ENCODE data around the gene HNRNPM. TPM values are rescaled to one million over a fixed set of nuclear protein-coding genes. Genes with fewer than 3 reads are reported as not detected.

HNRNPM gene
- total RNA-seq, 1 experiment from 2014 or later: 468 TPM

GRCh38 chr19:8504919-8505318 lies 60.1 kb downstream of the HNRNPM start:
- Histone ChIP-seq H2BK120ac (ENCODE audit: low read depth, low read length, poor library complexity, severe bottlenecking) (no peak overlapping the region), H3K56ac (ENCODE audit: insufficient read length, low read depth, low read length) (no peak overlapping the region), H4K91ac (ENCODE audit: insufficient read length, low read depth, low read length) (no peak overlapping the region), H3K79me2 (ENCODE audit: insufficient read depth, low read length) (no peaks in the 10 kb centered on the region), H3T11ph (ENCODE audit: low read length) (no peak overlapping the region), H3K18ac (ENCODE audit: insufficient read length, low read depth, low read length) (no peak overlapping the region), H3K23me2 (ENCODE audit: insufficient read length, low read depth, low read length, poor library complexity, severe bottlenecking) (peaks cover 5% of the 10 kb centered on the region), H2AFZ (ENCODE audit: low read length) (no peak overlapping the region), H3K23ac (ENCODE audit: insufficient read length, low read depth, low read length) (no peak overlapping the region), H3K4me2 (ENCODE audit: insufficient read depth, insufficient read length, low read length) (no peak overlapping the region), H3K9me3 (ENCODE audit: control insufficient read depth, low read depth, low read length) (no peaks in the 10 kb centered on the region), H3K27me3 (ENCODE audit: insufficient read depth, low read length) (no peaks in the 10 kb centered on the region), H2BK5ac (ENCODE audit: insufficient read length, low read length) (no peak overlapping the region), H3K14ac (ENCODE audit: insufficient read depth, low read length) (no peak overlapping the region), H3K4me1 (ENCODE audit: insufficient read depth, low read length) (no peaks in the 10 kb centered on the region), H2BK12ac (ENCODE audit: insufficient read length, low read depth, low read length) (no peak overlapping the region), H3K9ac (ENCODE audit: extremely low read depth, insufficient read length, low read length) (no peak overlapping the region), H3K4ac (ENCODE audit: low read depth, low read length) (no peak overlapping the region), H2BK20ac (ENCODE audit: low read depth, low read length, poor library complexity, severe bottlenecking) (no peak overlapping the region), H2BK15ac (ENCODE audit: low read depth, low read length) (no peak overlapping the region), H4K8ac (replicated peaks; ENCODE audit: insufficient read length, low read depth, low read length) (no peak overlapping the region), H3K27ac (ENCODE audit: insufficient read length, low read depth, low read length) (no peak overlapping the region), H3K79me1 (ENCODE audit: insufficient read depth, low read depth, low read length, poor library complexity, severe bottlenecking) (no peaks in the 10 kb centered on the region), H4K5ac (ENCODE audit: insufficient read length, low read depth, low read length) (no peak overlapping the region), H4K20me1 (ENCODE audit: control insufficient read depth, insufficient read depth, insufficient read length) (no peaks in the 10 kb centered on the region), H2AK5ac (ENCODE audit: insufficient read length, low read length) (no peak overlapping the region)
- Mint-ChIP-seq H3K36me3 (ENCODE audit: insufficient read depth in 1 of 3, low read depth in 3 of 3) (peaks cover 0 to 3% (median 0%) of the 10 kb centered on the region in 3 experiments; a peak in 3 of 7 replicates), H3K4me1 (peaks cover 13 to 26% of the 10 kb centered on the region in 2 experiments), H3K27ac (peak overlapping the region in 1 of 3 experiments; percentile 85; a peak in 1 of 7 replicates), H3K27me3 (ENCODE audit: low read depth) (peaks cover 3% of the 10 kb centered on the region), H3K4me3 (peak overlapping the region; percentile 56 to 73), H3K9me3 (no peaks in the 10 kb centered on the region)
- no peak for DNase-seq
- no CpG with 5 or more reads among the region's 6 CpGs for WGBS (ENCODE audit: extremely low coverage, insufficient read length, low lambda C conversion rate)
- TF ChIP-seq CTCF (conservative IDR thresholded peaks at IDR 0.05): no peak

Data from H9 (cell line).